ENCODE measurements around the gene PAM.

Gene PAM

DNA sequence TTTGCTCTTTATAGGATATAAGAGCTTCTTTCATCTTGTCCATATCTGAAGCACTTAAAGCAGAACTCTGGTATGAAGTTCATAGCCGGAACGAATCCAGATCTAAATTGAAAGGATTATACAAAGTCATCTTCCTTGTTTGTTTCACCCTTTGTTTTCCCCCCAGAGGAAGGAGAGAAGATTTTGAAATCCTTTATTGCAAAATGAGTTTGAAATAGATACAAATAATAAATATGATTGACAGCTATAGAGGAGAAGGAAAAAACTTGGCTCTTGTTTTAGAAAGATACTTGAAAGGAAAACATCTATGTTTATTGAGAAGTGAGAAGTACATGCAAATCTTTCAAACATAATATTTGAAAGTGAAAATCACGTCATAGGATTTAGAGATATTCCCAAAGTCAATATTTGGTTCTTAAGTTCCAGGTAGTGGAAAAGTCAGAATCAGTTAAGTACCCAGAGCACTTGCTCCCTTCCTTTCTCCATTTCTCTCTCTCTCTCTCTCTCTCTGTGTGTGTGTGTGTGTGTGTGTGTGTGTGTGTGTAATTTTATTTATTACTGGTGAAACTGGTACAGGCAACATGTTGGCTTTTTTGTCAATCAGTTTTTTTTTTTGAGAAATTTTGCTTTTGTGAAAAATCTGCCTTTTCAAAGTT lies 27.2 kb downstream of the PAM start:
- no peak for DNase-seq

DNA sequence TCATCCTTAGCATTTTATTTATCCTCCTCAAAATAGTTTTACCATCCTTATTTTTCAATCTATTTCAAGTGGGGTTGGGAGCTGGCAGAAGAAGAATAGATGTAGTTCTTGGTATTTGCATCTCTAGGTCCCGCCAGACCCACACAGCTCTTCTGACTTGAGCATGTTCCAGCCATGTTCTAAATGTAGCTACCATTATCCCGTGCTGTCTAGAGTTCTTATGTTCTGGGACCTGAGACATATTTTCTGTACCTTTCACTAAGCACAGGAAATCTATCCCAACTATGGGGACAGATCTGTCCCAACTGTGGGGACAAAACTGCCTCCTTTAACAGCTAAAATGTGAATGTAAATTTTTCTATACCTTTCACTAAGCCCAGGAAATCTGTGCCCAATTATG lies 32.0 kb downstream of the PAM start:
- DNase-seq, result no peak

DNA sequence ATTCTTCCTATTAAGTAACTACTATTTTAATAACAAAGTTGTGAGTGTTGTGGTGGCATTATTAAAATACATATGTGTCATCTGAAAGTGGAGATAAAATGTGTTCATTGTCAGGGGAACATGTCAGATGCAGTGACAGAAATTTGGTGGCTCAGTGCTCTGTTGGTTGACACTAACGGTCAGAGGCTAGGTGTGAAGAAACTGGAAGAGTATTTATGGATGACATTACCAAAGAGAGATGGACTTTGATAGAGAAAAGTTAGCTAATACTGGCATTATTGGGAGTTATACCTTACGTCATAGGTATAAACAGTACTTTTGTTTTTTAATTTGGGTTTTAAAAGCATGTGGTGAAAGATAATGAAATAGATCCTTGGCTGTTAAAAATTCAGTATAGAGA lies 33.7 kb downstream of the PAM start:
- no peak for DNase-seq

GRCh38 chr5:102789469-102789868 lies 34.4 kb downstream of the PAM start:
- DNase-seq, result no peak

DNA sequence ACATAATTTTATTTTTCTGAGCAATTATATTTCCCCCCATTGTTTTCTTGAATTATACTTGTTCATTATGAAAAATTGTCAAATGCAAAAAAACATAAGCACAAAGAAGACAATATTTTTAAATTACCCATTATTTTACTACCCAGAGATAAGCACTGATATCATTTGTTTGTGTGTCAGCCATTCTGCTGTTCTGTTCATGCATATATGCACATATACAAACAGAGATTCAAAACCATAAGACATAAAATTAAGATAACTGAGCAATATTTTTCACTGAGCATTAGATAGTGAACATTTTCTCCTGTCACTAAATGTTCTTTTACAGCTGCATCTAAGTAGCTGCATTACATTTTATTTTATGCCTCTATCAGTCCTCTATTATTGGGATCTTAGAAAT lies 35.6 kb downstream of the PAM start:
- DNase-seq, result no peak

DNA sequence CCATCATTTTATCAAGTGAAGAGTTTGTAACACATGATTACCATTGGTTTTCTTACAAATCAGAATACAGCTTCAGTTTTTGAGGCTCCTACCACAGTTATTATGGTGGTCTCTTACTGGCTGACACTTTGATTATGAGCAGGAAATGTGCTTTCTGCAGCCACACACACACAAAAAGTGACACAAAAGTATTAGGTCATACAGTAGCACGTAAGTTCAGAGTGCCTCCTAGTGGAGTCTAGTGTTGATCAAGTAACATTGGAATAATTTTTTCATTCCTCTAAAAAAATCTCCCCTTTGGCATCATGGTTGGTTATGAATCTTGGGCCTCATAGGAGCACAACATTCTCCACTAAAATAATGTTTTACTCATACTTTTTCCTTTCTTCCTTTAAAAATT lies 37.6 kb downstream of the PAM start:
- no peak for DNase-seq

DNA sequence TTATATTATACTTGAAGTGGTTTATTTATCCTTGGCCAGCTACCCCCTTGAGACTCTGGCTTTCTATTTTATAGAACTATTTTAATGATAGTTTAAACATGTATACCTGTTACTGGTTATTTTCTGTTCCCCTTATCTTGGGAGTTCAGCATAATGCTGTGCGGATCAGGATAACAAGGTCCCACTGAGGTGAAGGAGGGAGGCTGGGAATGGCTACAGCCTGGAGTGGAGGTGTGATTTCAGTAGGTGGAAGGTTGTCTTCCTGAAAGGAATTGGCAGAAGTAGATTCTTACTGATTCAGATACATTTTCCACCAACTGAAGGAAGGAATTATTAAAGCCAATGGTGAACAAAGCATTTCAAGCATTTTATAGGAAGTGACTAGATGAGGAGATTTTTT lies 38.9 kb downstream of the PAM start:
- no peak for DNase-seq

DNA sequence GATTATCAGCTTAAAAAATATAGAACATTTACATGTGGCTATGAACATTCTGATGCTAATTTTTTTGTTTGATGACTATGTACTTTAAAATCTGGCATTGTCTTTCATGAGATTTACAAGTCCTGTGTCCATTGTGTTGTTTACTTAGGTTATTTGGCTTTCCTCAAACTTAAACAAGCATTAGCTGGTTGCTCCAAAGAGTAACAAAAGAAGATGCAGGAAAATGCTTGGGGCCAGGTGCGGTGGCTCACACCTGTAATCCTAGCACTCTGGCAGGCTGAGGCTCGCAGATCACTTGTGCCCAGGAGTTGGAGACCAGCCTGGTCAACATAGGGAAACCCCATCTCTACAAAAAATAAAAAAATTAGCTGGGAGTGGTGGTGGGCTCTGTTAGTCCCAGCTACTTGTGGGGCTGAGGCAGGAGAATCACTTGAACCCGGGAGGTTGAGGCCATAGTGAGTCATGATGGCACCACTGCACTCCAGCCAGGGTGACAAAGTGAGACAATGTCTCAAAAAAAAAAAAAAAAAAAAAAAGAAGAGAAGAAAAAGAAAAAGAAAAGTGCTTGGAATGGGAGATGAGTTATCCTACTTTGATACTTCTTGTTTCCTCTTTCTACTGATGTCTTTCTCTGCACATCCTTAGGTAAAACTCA lies 39.7 kb downstream of the PAM start:
- no peak for DNase-seq

GRCh38 chr5:102795526-102795925 lies 40.4 kb downstream of the PAM start:
- DNase-seq, result no peak

GRCh38 chr5:102796009-102796408 lies 40.9 kb downstream of the PAM start:
- no peak for DNase-seq

DNA sequence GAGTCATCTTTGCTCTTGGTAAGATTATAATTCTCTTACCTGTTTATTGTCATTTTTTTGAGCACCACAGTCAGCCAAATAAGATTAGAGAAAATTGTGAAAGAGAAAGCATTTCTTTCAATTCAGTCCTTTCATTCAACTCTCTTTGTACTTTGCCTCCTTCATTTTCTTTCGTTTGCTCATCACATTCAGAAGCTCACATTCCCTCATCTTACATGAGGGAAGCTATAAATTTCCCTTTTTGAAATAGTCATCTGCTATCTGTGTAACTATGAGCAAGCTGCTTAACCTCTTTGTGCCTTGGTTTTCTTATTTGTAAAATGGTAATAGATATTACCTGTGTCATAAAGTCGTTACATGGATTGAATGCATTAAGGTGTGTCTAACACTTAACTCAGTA lies 41.4 kb downstream of the PAM start:
- no peak for DNase-seq

DNA sequence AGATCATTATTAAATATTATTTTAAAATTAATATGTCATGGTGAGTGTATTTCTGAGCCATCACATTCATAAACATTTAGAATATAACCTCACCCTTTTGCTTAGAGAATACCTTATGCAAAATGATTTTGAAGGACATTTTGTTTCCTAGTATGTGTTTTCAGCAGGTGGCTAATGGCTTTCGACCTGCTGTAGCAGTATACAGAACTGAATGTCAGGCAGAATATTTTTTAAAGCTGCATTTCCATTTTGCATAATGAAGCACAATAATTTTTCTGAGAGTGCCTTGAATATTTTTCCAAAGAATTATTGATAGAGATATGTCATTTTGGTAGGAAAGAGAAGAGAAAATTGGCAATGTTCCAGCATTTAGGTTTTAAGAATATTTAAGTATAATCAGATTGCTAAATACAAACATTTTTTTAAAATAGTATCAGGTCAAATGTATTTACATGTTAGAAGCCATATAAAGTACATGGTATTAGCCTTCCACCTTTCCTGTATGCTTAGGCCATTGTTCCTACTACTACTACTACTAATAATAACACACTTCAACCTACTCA lies 42.3 kb downstream of the PAM start:
- no peak for DNase-seq

GRCh38 chr5:102798104-102798785 lies 43.1 kb downstream of the PAM start:
- DNase-seq, result no peak

GRCh38 chr5:102799017-102799416 lies 43.9 kb downstream of the PAM start:
- no peak for DNase-seq

GRCh38 chr5:102800427-102800826 lies 45.3 kb downstream of the PAM start:
- DNase-seq, result no peak

- DNase-seq, result no peak
These were observed 46.3 kb downstream of the PAM start for GRCh38 chr5:102801371-102801770.

DNA sequence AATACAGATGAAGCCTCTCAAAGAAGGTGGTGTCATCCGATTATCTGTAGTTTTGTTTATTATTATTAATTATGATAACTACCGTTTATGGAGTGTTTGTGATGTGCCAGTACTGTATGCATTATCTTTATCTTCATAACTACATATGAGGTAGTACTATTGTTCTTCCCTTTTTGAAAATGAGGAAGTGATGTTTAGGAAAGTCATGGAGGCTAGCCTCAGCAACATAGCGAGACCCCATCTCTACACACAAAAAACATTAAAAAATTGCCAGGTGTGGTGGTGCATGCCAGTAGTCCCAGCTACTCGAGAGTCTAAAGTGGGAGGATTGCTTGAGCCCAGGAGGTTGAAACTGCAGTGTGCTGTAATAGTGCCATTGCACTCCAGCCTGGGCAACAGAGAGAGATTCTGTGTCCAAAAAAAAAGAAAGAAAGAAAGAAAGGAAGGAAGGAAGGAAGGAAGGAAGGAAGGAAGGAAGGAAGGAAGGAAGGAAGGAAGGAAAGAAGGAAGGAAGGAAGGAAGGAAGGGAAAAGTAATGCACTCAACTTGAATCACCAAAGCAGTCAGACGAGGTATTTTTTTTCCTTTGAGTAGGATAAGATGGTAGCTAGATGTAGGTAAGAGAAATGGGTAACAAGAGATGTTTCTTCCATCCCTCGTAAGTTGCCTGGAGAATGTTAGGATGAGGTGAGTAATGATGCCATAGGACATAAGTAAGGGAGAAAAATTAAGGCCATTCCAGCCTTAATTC lies 47.8 kb downstream of the PAM start:
- DNase-seq, result no peak

DNA sequence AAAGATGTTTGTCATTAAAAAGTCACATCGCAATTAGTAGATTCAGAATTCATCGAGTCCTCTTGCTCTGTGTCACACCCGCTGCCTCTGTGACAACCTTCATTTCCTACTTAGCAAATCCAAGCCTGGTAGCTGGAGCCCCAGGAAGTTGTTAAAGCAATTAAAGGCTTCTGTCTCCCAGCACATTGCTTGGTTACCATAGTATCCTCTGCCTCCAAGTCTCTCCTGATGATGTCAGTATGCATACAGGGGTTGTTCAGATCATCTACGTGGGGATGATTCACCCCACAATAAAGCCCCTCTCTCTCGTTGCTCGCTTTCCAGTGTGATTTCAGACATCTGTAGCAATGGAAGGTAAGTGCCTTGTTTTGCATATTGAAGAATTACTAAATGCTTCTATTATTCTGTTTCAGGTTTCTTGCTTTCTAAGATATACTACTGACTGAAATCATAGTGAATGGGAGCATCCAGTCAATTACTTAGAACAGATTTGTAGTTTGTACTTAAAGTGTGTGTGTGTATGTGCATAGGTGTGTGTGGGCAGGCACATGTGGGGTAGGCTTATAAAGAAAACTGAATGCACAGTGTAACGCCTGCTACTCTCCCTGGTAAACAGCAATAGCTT lies 52.9 kb downstream of the PAM start:
- no peak for DNase-seq

DNA sequence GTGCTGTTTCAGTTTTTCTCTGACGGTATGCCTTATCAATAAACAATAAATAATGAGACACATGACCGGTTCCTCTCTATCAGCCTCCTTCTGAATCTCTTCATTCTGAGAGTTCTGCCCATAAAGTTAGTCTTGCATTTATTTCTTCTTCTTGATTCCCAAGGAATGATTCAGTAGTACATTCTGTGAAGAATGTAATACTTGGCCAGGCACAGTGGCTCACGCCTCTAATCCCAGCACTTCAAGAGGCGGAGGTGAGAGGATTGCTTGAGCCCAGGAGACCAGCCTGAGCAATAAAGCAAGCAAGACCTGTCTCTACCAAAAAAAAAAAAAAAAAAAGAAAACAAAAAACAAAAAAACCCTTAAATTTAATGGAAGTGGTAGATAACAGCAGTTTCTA lies 53.9 kb downstream of the PAM start:
- DNase-seq, result no peak

- DNase-seq, result no peak
These were observed 56.9 kb downstream of the PAM start for GRCh38 chr5:102811972-102812371.

DNA sequence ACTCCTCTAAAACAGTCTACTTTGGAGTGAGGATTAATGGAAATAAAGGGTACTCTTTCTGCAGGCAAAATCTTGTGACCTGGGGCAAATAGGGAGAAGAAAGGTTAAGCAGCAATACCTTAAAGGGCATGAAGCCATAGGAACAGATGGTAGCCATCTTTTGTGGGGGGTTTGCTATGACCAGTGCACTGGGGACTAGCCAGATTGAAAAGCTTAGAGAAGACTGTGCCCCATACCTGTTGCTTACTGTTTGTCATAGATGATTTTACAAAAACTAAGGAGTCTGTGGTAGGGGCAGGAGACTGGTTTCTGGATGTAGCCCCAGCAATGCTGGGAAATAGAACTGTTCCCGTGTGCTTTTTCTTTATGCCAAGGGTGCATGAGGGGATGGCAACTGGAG lies 58.6 kb downstream of the PAM start:
- DNase-seq, result no peak

- DNase-seq, result no peak
These were observed 60.0 kb downstream of the PAM start for GRCh38 chr5:102815084-102815483.
